ENCODE data around the gene HMGN3. TPM values are rescaled to one million over a fixed set of nuclear protein-coding genes. Genes with fewer than 3 reads are reported as not detected.

The HMGN3 gene
- total RNA-seq, result 54.2 and 97.3 TPM in 2 replicates

GRCh38 chr6:79234150-79235022 is at the start of gene HMGN3:
HMGN3 (minus strand) TSS chr6:79234682.

Other genes starting within 250 kb of the HMGN3 start
- gene PHIP, start 156.4 kb downstream of the HMGN3 start, total RNA-seq, result 9.5 and 10.0 TPM in 2 replicates

Measured in pericardium fibroblast (primary cell).